ENCODE data around the gene R3HDM4. TPM values are rescaled to one million over a fixed set of nuclear protein-coding genes. Genes with fewer than 3 reads are reported as not detected.

The R3HDM4 gene
- total and polyA plus RNA-seq, 9 of the 15 experiments (the other 6 are each of a cell fraction or from before 2014, with no cell fraction given), result 3.2 to 154 (median 59.0) TPM

DNA sequence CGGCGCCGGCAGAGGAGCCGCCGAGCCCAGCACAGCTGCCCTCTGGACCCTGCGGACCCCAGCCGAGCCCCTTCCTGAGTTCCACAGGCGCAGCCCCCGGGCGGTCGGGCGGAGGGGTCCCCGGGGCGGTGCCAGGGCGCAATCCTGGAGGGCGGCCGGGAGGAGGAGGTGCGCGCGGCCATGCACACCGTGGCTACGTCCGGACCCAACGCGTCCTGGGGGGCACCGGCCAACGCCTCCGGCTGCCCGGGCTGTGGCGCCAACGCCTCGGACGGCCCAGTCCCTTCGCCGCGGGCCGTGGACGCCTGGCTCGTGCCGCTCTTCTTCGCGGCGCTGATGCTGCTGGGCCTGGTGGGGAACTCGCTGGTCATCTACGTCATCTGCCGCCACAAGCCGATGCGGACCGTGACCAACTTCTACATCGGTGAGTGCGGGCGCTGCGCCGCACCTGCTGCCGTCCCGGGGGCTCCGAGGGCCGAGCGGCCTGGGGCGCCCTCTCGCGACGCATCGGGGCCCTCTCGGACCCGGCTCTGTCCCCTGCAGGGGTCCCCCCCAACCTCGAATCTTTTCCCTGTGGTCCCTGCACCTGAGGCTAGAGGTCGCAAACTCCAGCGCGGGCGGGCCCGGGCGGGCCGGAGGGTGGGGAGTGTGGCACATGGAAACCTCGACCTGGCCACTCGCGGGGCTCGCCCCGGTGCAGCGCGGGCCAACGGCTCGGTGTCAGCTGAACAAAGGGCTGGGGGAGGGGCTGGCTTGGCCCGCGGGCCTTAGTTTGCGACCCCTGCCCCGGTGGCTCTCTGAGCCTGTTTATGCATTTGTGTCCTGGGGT, 4.5 kb upstream of the R3HDM4 start, which contains the start of gene KISS1R (continued):
- 0 out of 2 replicates have a peak, but pooled peaks have one; percentile 36 for TF ChIP-seq ZNF124 (CRISPR knock-in tag; IDR thresholded peaks at IDR 0.05)
- TF ChIP-seq, protein P1, sequence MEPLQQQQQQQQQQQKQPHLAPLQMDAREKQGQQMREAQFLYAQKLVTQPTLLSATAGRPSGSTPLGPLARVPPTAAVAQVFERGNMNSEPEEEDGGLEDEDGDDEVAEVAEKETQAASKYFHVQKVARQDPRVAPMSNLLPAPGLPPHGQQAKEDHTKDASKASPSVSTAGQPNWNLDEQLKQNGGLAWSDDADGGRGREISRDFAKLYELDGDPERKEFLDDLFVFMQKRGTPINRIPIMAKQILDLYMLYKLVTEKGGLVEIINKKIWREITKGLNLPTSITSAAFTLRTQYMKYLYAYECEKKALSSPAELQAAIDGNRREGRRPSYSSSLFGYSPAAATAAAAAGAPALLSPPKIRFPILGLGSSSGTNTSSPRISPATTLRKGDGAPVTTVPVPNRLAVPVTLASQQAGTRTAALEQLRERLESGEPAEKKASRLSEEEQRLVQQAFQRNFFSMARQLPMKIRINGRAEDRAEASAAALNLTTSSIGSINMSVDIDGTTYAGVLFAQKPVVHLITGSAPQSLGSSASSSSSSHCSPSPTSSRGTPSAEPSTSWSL (CRISPR knock-in tag; IDR thresholded peaks at IDR 0.05; ENCODE audit: borderline replicate concordance), result no peak
- no peak for TF ChIP-seq HDGF (IDR thresholded peaks at IDR 0.05)
- no peak for TF ChIP-seq HDAC6 (IDR thresholded peaks at IDR 0.05; ENCODE audit: low read depth, low read length)
- TF ChIP-seq PTRF (tag; IDR thresholded peaks at IDR 0.05), result no peak
- TF ChIP-seq JUNB (CRISPR knock-in tag; conservative IDR thresholded peaks at IDR 0.05), result no peak
- TF ChIP-seq, protein P2, sequence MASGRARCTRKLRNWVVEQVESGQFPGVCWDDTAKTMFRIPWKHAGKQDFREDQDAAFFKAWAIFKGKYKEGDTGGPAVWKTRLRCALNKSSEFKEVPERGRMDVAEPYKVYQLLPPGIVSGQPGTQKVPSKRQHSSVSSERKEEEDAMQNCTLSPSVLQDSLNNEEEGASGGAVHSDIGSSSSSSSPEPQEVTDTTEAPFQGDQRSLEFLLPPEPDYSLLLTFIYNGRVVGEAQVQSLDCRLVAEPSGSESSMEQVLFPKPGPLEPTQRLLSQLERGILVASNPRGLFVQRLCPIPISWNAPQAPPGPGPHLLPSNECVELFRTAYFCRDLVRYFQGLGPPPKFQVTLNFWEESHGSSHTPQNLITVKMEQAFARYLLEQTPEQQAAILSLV (tag; IDR thresholded peaks at IDR 0.05), result no peak
- no peak for TF ChIP-seq SMAD1 (IDR thresholded peaks at IDR 0.05; ENCODE audit: low read depth, low read length, partially characterized antibody)
- no peak for TF ChIP-seq C11orf30 (IDR thresholded peaks at IDR 0.05; ENCODE audit: low read depth)
- TF ChIP-seq DMBX1 (CRISPR knock-in tag; IDR thresholded peaks at IDR 0.05; ENCODE audit: borderline replicate concordance), result peak; percentile 55
- TF ChIP-seq, protein P3, sequence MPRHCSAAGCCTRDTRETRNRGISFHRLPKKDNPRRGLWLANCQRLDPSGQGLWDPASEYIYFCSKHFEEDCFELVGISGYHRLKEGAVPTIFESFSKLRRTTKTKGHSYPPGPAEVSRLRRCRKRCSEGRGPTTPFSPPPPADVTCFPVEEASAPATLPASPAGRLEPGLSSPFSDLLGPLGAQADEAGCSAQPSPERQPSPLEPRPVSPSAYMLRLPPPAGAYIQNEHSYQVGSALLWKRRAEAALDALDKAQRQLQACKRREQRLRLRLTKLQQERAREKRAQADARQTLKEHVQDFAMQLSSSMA (CRISPR knock-in tag; IDR thresholded peaks at IDR 0.05), result 0 out of 2 replicates have a peak, but pooled peaks have one; percentile 81
- TF ChIP-seq KLF13 (tag; IDR thresholded peaks at IDR 0.05; ENCODE audit: borderline replicate concordance, low read depth), result 0 out of 2 replicates have a peak, but pooled peaks have one; percentile 61
- TF ChIP-seq ZNF707 (CRISPR knock-in tag; conservative IDR thresholded peaks at IDR 0.05), result no peak
- TF ChIP-seq ARHGAP35 (IDR thresholded peaks at IDR 0.05; ENCODE audit: partially characterized antibody), result no peak
- no peak for TF ChIP-seq BCL6 (CRISPR knock-in tag; IDR thresholded peaks at IDR 0.05)
- no peak for TF ChIP-seq MCM7 (IDR thresholded peaks at IDR 0.05)
- TF ChIP-seq SREBF2 (CRISPR knock-in tag; IDR thresholded peaks at IDR 0.05), result no peak
- TF ChIP-seq STAG1 (CRISPR knock-in tag; IDR thresholded peaks at IDR 0.05; ENCODE audit: borderline replicate concordance), result peak; percentile 96
- TF ChIP-seq ZC3H11A (IDR thresholded peaks at IDR 0.05; ENCODE audit: low read depth, low read length), result no peak
- TF ChIP-seq ZKSCAN1 (IDR thresholded peaks at IDR 0.05; ENCODE audit: low read depth, low read length), result 0 out of 2 replicates have a peak, but pooled peaks have one; percentile 23
- no peak for TF ChIP-seq NFE2 (IDR thresholded peaks at IDR 0.05; ENCODE audit: low read depth)
- TF ChIP-seq ZC3H8 (IDR thresholded peaks at IDR 0.05), result no peak
- no peak for TF ChIP-seq ZNF23 (CRISPR knock-in tag; IDR thresholded peaks at IDR 0.05)
- peak in 2 of 3 experiments; percentile 32 to 49 for TF ChIP-seq YY1 (IDR thresholded peaks at IDR 0.05; ENCODE audit: borderline replicate concordance in 1 of 3, control insufficient read depth in 1 of 3, extremely low read depth in 1 of 3, insufficient read depth in 3 of 3, insufficient read length in 1 of 3, insufficient replicate concordance in 2 of 3, low read depth in 1 of 3, low read length in 2 of 3)

Data from K562 (cell line).